MM.1S (cell line): Measurements from ENCODE around the gene DAG1.

ENCODE experiments used
- EZH2 ChIP-seq: fragments of 300-600 bp; sonication (generic); optimal IDR thresholded peaks from 2 replicates; pipeline ENCODE3; 2017; ENCODE audit warnings: low read depth, mild to moderate bottlenecking, antibody characterized with exemption, low read length, mixed read lengths
- EZH2phosphoT487 ChIP-seq: fragments of 300-600 bp; sonication (generic); IDR thresholded peaks from 2 replicates; pipeline ENCODE4 v1.6.1; 2018; ENCODE audit warnings: antibody characterized with exemption, low read length
- TF ChIP-seq, protein P1 (sequence below): fragments of 300-600 bp; sonication (generic); IDR thresholded peaks from 2 replicates; pipeline ENCODE4 v1.5.1; 2016; ENCODE audit warnings: antibody characterized with exemption, low read length, mixed read lengths

- TF ChIP-seq, protein P1, sequence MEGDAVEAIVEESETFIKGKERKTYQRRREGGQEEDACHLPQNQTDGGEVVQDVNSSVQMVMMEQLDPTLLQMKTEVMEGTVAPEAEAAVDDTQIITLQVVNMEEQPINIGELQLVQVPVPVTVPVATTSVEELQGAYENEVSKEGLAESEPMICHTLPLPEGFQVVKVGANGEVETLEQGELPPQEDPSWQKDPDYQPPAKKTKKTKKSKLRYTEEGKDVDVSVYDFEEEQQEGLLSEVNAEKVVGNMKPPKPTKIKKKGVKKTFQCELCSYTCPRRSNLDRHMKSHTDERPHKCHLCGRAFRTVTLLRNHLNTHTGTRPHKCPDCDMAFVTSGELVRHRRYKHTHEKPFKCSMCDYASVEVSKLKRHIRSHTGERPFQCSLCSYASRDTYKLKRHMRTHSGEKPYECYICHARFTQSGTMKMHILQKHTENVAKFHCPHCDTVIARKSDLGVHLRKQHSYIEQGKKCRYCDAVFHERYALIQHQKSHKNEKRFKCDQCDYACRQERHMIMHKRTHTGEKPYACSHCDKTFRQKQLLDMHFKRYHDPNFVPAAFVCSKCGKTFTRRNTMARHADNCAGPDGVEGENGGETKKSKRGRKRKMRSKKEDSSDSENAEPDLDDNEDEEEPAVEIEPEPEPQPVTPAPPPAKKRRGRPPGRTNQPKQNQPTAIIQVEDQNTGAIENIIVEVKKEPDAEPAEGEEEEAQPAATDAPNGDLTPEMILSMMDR, result no peak
- TF ChIP-seq EZH2 (no peak), EZH2phosphoT487 (no peak)
Observed at GRCh38 chr3:49445391-49445790, 24.7 kb upstream of the DAG1 start.
